ENCODE results near the gene FAM161B. TPM values are rescaled to one million over a fixed set of nuclear protein-coding genes. Genes with fewer than 3 reads are reported as not detected.

FAM161B gene
- total RNA-seq, 1 experiment from 2014 or later: 2.2 TPM

GRCh38 chr14:73909681-73910080, 40.2 kb downstream of the FAM161B start:
- Histone ChIP-seq H3K27me3 (ENCODE audit: control insufficient read depth, insufficient read depth, low read length) (no peaks in the 10 kb centered on the region), H3K9me3 (ENCODE audit: control insufficient read depth, insufficient read depth, low read depth, low read length) (no peaks in the 10 kb centered on the region), H3K27ac (ENCODE audit: low read length) (no peak overlapping the region), H3K4me1 (ENCODE audit: control insufficient read depth, insufficient read depth, low read length) (no peaks in the 10 kb centered on the region), H3K4me3 (ENCODE audit: low read depth in 2 of 2, low read length in 2 of 2) (no peak overlapping the region), H3K36me3 (ENCODE audit: control insufficient read depth, insufficient read depth, low read length) (peaks cover 34% of the 10 kb centered on the region)
- BruUV-seq (replicated peaks): TSS peak; percentile 30
- TF ChIP-seq CTCF (IDR thresholded peaks at IDR 0.05) (no peak), TCF7L2 (IDR thresholded peaks at IDR 0.05; ENCODE audit: low read depth, low read length) (no peak), POLR2AphosphoS5 (IDR thresholded peaks at IDR 0.05; ENCODE audit: low read depth, low read length) (no peak), SIN3A (IDR thresholded peaks at IDR 0.05; ENCODE audit: borderline replicate concordance, insufficient read depth, low read depth, low read length) (no peak), REST (IDR thresholded peaks at IDR 0.05; ENCODE audit: insufficient read depth in 1 of 2, low read depth in 2 of 2, low read length in 1 of 2) (no peak)
- ChIA-PET CTCF (no interaction called here), POLR2A (no interaction called here)
- intact Hi-C loops (cut with micrococcal nuclease; ENCODE audit: unreplicated experiment): no loop called here
- in situ Hi-C loops (cut with HindIII; ENCODE audit: low pct_unique_long_range_greater_than_20kb, low sequenced_read_pairs): no loop called here
- ATAC-seq (no peak), DNase-seq (ENCODE audit: low read depth, low spot score) (no peak)

- DNase-seq (ENCODE audit: low read depth, low spot score) (no peak), ATAC-seq (no peak)
- in situ Hi-C loops (cut with HindIII; ENCODE audit: low pct_unique_long_range_greater_than_20kb, low sequenced_read_pairs): no loop called here
- H3K27ac ChIP-seq (ENCODE audit: low read length): no peak overlapping the region
- TF ChIP-seq CTCF (IDR thresholded peaks at IDR 0.05): no peak
- no peak for TF ChIP-seq TCF7L2 (IDR thresholded peaks at IDR 0.05; ENCODE audit: low read depth, low read length)
- no peak for TF ChIP-seq SIN3A (IDR thresholded peaks at IDR 0.05; ENCODE audit: borderline replicate concordance, insufficient read depth, low read depth, low read length)
- TF ChIP-seq POLR2AphosphoS5 (IDR thresholded peaks at IDR 0.05; ENCODE audit: low read depth, low read length): no peak
- TF ChIP-seq REST (IDR thresholded peaks at IDR 0.05; ENCODE audit: insufficient read depth in 1 of 2, low read depth in 2 of 2, low read length in 1 of 2): no peak
- BruUV-seq (replicated peaks): no TSS peak
- ChIA-PET POLR2A (interaction anchor here (0.6 kb wide), 1 partner anchor 44 kb away, joined by 3 read pairs; no protein-coding TSS in a partner anchor), CTCF (no interaction called here)
- intact Hi-C loops (cut with micrococcal nuclease; ENCODE audit: unreplicated experiment): no loop called here
- no peaks in the 10 kb centered on the region for H3K9me3 ChIP-seq (ENCODE audit: control insufficient read depth, insufficient read depth, low read depth, low read length)
- H3K4me1 ChIP-seq (ENCODE audit: control insufficient read depth, insufficient read depth, low read length): no peaks in the 10 kb centered on the region
- H3K36me3 ChIP-seq (ENCODE audit: control insufficient read depth, insufficient read depth, low read length): peaks cover 28% of the 10 kb centered on the region
- no peaks in the 10 kb centered on the region for H3K27me3 ChIP-seq (ENCODE audit: control insufficient read depth, insufficient read depth, low read length)
- no peak overlapping the region for H3K4me3 ChIP-seq (ENCODE audit: low read depth in 2 of 2, low read length in 2 of 2)
Measured at GRCh38 chr14:73903028-73903427, 46.9 kb downstream of the FAM161B start.
